Esophagus muscularis mucosa (tissue), 4 donors: ENCODE measurements around the gene CDC37L1. TPM values are rescaled to one million over a fixed set of nuclear protein-coding genes. Genes with fewer than 3 reads are reported as not detected.

Experiments used
- DNase-seq: peaks from one replicate; pipeline ENCODE4 v3.0.0-alpha.2; 2017; ENCODE audit errors: extremely low spot score
- H3K27ac ChIP-seq, 4 donors: fragments of 200-600 bp; sonication (generic); replicated peaks in 1 of 4; 1 replicate in 3 of 4; 2 replicates in 1 of 4; pipeline ENCODE4 v1.5.1; 2016 to 2019; ENCODE audit warnings: mild to moderate bottlenecking in 1 of 4
- H3K27me3 ChIP-seq, 4 donors: fragments of 200-600 bp; sonication (generic); one replicate each; pipeline versions ENCODE4 v1.5.1 to v1.6.0; 2016 to 2019
- H3K36me3 ChIP-seq, 4 donors: fragments of 200-600 bp; sonication (generic); one replicate each; pipeline ENCODE4 v1.5.1; 2016 to 2019
- H3K4me1 ChIP-seq, 4 donors: fragments of 200-600 bp; sonication (generic); one replicate each; pipeline ENCODE4 v1.5.1; 2016 to 2019
- H3K4me3 ChIP-seq, 4 donors: fragments of 200-600 bp; sonication (generic); 1 replicate in 2 of 4; 2 replicates in 2 of 4; pipeline ENCODE4 v1.5.1; 2016 to 2019; ENCODE audit warnings: mild to moderate bottlenecking in 4 of 4, moderate library complexity in 1 of 4
- H3K9me3 ChIP-seq, 4 donors: fragments of 200-600 bp; sonication (generic); 1 replicate in 3 of 4; 2 replicates in 1 of 4; pipeline ENCODE4 v1.5.1; 2016 to 2019
- CTCF ChIP-seq, 3 experiments: fragments of 200-600 bp in 2 of 3; fragments of 450-650 bp in 1 of 3; sonication (generic) in 2 of 3; IDR thresholded peaks; one replicate each; pipeline ENCODE4 v1.5.1; 2017 to 2019; ENCODE audit warnings: antibody characterized with exemption in 3 of 3, mild to moderate bottlenecking in 2 of 3, moderate library complexity in 1 of 3
- WGBS: methylation state at CpG from one replicate; pipeline ENCODE4 v1.1.5; 2018; 5-methylcytosine and 5-hydroxymethylcytosine counted together
- intact Hi-C: fragments of 100-400 bp; cut with DNase I; formaldehyde crosslinking; loops from one replicate; pipeline ENCODE4 v1.15.1; 2023
- total RNA-seq, 4 donors: library from RNA; depleted of rRNA; stranded (reverse); fragments of >200 nt; gene quantifications; one replicate each; pipeline versions ENCODE4 v1.1.0 to v1.2.1, GENCODE V29; 2016

CDC37L1 gene
- total RNA-seq, 4 donors from 2014 or later: 78.3 to 115 (median 86.4) TPM

DNA sequence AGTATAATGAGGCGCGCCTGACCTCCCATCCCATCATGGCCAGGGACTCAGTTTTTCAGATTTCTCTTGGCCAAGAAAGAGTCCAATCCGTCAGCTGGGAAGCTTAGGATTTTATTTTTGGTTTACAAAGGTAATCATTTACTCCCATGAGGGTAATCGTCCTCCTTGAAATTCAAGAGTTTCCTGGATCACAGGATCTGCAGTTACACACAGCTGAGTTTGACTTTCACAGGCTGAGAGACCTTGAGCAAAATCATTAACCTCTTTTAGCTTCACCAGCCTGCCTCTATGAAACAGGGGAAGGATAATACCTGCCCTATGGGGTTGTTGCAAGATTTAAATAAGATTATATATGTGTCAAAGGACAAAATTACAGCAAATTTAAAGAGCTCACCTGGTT, 77.1 kb downstream of the CDC37L1 start:
- Histone ChIP-seq H3K27ac (no peak overlapping the region), H3K27me3 (peaks cover 0 to 9% (median 0%) of the 10 kb centered on the region in 4 donors), H3K4me1 (peaks cover 0 to 6% (median 0%) of the 10 kb centered on the region in 4 donors), H3K9me3 (no peaks in the 10 kb centered on the region), H3K36me3 (no peaks in the 10 kb centered on the region), H3K4me3 (no peak overlapping the region)
- TF ChIP-seq CTCF (IDR thresholded peaks at IDR 0.05): no peak
- 83% methylated on average over 4 of the region's 4 CpGs for WGBS
- intact Hi-C loops: loop anchor here (10.0 kb wide), 1 partner anchor 668 kb away; no protein-coding TSS in a partner anchor
- no peak for DNase-seq

Other genes with a start within 250 kb of the CDC37L1 start
- gene SLC1A1, start 189.1 kb upstream of the CDC37L1 start, total RNA-seq: 1 to 10 TPM; 2.0 to 3.5 (median 2.1) TPM
- gene PLPP6, start 17.3 kb upstream of the CDC37L1 start, total RNA-seq: 1 to 10 TPM; 3.8 to 6.3 (median 6.2) TPM
- 1 to 10 TPM in 2 of 4 donors, under 1 TPM in 2; 0.23 to 1.7 (median 1.1) TPM for gene SPATA6L, start 13.1 kb upstream of the CDC37L1 start, total RNA-seq
- gene AK3, start 61.6 kb downstream of the CDC37L1 start, total RNA-seq: 100 to 1,000 TPM in 3 of 4 donors, 10 to 100 TPM in 1; 90.0 to 129 (median 118) TPM
- gene RCL1, start 113.4 kb downstream of the CDC37L1 start, total RNA-seq: 10 to 100 TPM; 13.4 to 19.1 (median 14.9) TPM